K562 (cell line): Measurements from ENCODE around the gene SERPINE1. TPM values are rescaled to one million over a fixed set of nuclear protein-coding genes. Genes with fewer than 3 reads are reported as not detected.

ENCODE experiments used
- ARID3B ChIP-seq: fragments of 250-450 bp; sonication (Bioruptor Pico); IDR thresholded peaks from 2 replicates; pipeline ENCODE4 v1.4.0; 2020; ENCODE audit warnings: borderline replicate concordance
- TAF7 ChIP-seq: fragments of 450-650 bp; IDR thresholded peaks from 2 replicates; pipeline ENCODE4 v1.6.1; 2016; ENCODE audit warnings: missing genetic modification characterization, missing compliant biosample characterization
- XRCC3 ChIP-seq: fragments of 450-650 bp; IDR thresholded peaks from 2 replicates; pipeline ENCODE4 v1.6.1; 2017; ENCODE audit warnings: mild to moderate bottlenecking, moderate library complexity
- ZBTB40 ChIP-seq, 2 experiments: fragments of 450-650 bp in 1 of 2; sonication (generic) in 1 of 2; formaldehyde crosslinking in 1 of 2; IDR thresholded peaks; 2 replicates each; pipeline versions ENCODE4 v1.7.1 to v1.9.0; 2016 to 2022; ENCODE audit warnings: inconsistent platforms in 1 of 2, mild to moderate bottlenecking in 1 of 2, missing genetic modification reagents in 1 of 2
- ZBTB7A ChIP-seq: IDR thresholded peaks from 2 replicates; pipeline ENCODE4 v1.6.1; 2011; ENCODE audit warnings: low read depth, mild to moderate bottlenecking, low read length, moderate library complexity, borderline replicate concordance; ENCODE audit not compliant: control insufficient read depth
- ZNF277 ChIP-seq: fragments of 250-450 bp; sonication (Bioruptor Pico); IDR thresholded peaks from 2 replicates; pipeline ENCODE4 v1.8.0; 2022; ENCODE audit warnings: inconsistent platforms, mild to moderate bottlenecking, moderate library complexity, borderline replicate concordance
- ZNF449 ChIP-seq: fragments of 250-450 bp; sonication (Bioruptor Pico); IDR thresholded peaks from 2 replicates; pipeline ENCODE4 v1.8.0; 2022; ENCODE audit warnings: moderate library complexity, mild to moderate bottlenecking, inconsistent platforms
- ZNF518B ChIP-seq: fragments of 250-450 bp; sonication (Bioruptor Pico); IDR thresholded peaks from 2 replicates; pipeline ENCODE4 v1.5.0; 2021; ENCODE audit warnings: mild to moderate bottlenecking, moderate library complexity
- polyA plus RNA-seq, 8 experiments: library from polyadenylated mRNA; depleted of rRNA in 4 of 8; stranded (reverse) in 5 of 8; unstranded in 3 of 8; fragments of >200 nt; fragmentation: Nextera tagmentation in 2 of 8; fragmentation: Illumina TruSeq in 1 of 8; extraction: Ambion mirVana in 2 of 8; extraction: Trizol in 1 of 8; gene quantifications; 2 replicates each; pipeline versions ENCODE4 v1.2.1 to v1.2.3, GENCODE V29; 2011 to 2014; ENCODE audit warnings: inconsistent platforms in 1 of 8, missing spikeins in 1 of 8
- total RNA-seq, 7 experiments: library from RNA; depleted of rRNA in 6 of 7; stranded (reverse); fragments of >200 nt in 6 of 7; fragmentation: Illumina TruSeq in 2 of 7; extraction: Trizol in 2 of 7; gene quantifications; 2 replicates each; pipeline versions ENCODE4 v1.2.1 to v1.2.3, GENCODE V29; 2011 to 2021; ENCODE audit warnings: low replicate concordance in 1 of 7

SERPINE1 gene
- total and polyA plus RNA-seq, 9 of the 15 experiments (the other 6 are each of a cell fraction or from before 2014, with no cell fraction given) = 0.22 to 4.8 (median 0.91) TPM

GRCh38 chr7:101124376-101125056 is 2.4 kb upstream of the SERPINE1 start (continued):
- no peak for TF ChIP-seq ZBTB40 (IDR thresholded peaks at IDR 0.05)
- no peak for TF ChIP-seq ZBTB40 (CRISPR knock-in tag; IDR thresholded peaks at IDR 0.05)
- no peak; the same call in 1 of the 2 replicates for TF ChIP-seq ZBTB7A
- TF ChIP-seq ZNF277 (CRISPR knock-in tag) = no peak
- no peak for TF ChIP-seq ARID3B (CRISPR knock-in tag)
- TF ChIP-seq TAF7 (tag) = no peak
- TF ChIP-seq ZNF449 = no peak
- no peak for TF ChIP-seq XRCC3
- TF ChIP-seq ZNF518B = no peak
